ENCODE data around the gene DLG5. TPM values are rescaled to one million over a fixed set of nuclear protein-coding genes. Genes with fewer than 3 reads are reported as not detected.

The DLG5 gene
- total and polyA plus RNA-seq, 10 of the 15 experiments (the other 5 are each of a cell fraction or from before 2014, with no cell fraction given): 0.18 to 6.6 (median 2.7) TPM

- ChIA-PET RAD21 (ENCODE audit: unreplicated experiment) (no interaction called here), SMC1A (ENCODE audit: uncharacterized antibody, unreplicated experiment) (no interaction called here), POLR2A (interaction anchor here (0.8 kb wide), 1 partner anchor 9 kb away, joined by 3 read pairs; no protein-coding TSS in a partner anchor), CTCF (no interaction called here)
- no TSS peak for BruUV-seq (replicated peaks)
- FAIRE-seq (no peak), DNase-seq (ENCODE audit: low read depth, low spot score) (no peak), ATAC-seq (no peak)
- no peak overlapping the region for H3K4me3 ChIP-seq
- H4K20me1 ChIP-seq (ENCODE audit: control insufficient read depth, insufficient read depth): no peaks in the 10 kb centered on the region
- no peak overlapping the region for H2AFZ ChIP-seq (ENCODE audit: control insufficient read depth, low read depth, low read length)
- H3K4me2 ChIP-seq (ENCODE audit: control insufficient read depth, insufficient read depth): no peak overlapping the region
- H3K36me3 ChIP-seq (ENCODE audit: control insufficient read depth in 2 of 2, insufficient read depth in 2 of 2, low read length in 1 of 2): no peaks in the 10 kb centered on the region
- no peak overlapping the region for H3K27ac ChIP-seq (ENCODE audit: control insufficient read depth, insufficient read depth)
- H3K4me1 ChIP-seq (ENCODE audit: control insufficient read depth, insufficient read depth, low read length): no peaks in the 10 kb centered on the region
- in situ Hi-C loops (cut with MboI): no loop called here
- H3K9ac ChIP-seq (ENCODE audit: control insufficient read depth, insufficient read depth, low read length): no peak overlapping the region
- no peaks in the 10 kb centered on the region for H3K9me3 ChIP-seq (replicated peaks; ENCODE audit: control insufficient read depth, insufficient read depth, low read length)
- H3K27me3 ChIP-seq (replicated peaks in 1 of 2; ENCODE audit: control insufficient read depth in 2 of 2, insufficient read depth in 2 of 2, low read length in 1 of 2): no peaks in the 10 kb centered on the region
- no peaks in the 10 kb centered on the region for H3K79me2 ChIP-seq (ENCODE audit: control insufficient read depth, insufficient read depth, low read length)
- intact Hi-C loops (cut with micrococcal nuclease; ENCODE audit: unreplicated experiment): no loop called here
- TF ChIP-seq SMARCA5 (IDR thresholded peaks at IDR 0.05): no peak
- 43% methylated on average over 8 of the region's 8 CpGs for WGBS (ENCODE audit: insufficient coverage, insufficient replicate concordance, low lambda C conversion rate, missing lambda C conversion rate)
Measured at GRCh38 chr10:77892021-77892739, 34.4 kb downstream of the DLG5 start.

- ChIA-PET POLR2A (no interaction called here), RAD21 (ENCODE audit: unreplicated experiment) (no interaction called here), SMC1A (ENCODE audit: uncharacterized antibody, unreplicated experiment) (no interaction called here), CTCF (interaction anchor here (0.8 to 1.3 kb wide), 5 partner anchors 10 to 43 kb away, joined by 3 to 6 read pairs (median 3); no protein-coding TSS in a partner anchor)
- ATAC-seq: no peak
- no peaks in the 10 kb centered on the region for H3K79me2 ChIP-seq (ENCODE audit: control insufficient read depth, insufficient read depth, low read length)
- no peak overlapping the region for H3K9ac ChIP-seq (ENCODE audit: control insufficient read depth, insufficient read depth, low read length)
- no peak overlapping the region for H3K4me3 ChIP-seq
- no peak overlapping the region for H3K27ac ChIP-seq (ENCODE audit: control insufficient read depth, insufficient read depth)
- BruUV-seq (replicated peaks): no TSS peak
- no peak for DNase-seq (ENCODE audit: low read depth, low spot score)
- no peaks in the 10 kb centered on the region for H3K27me3 ChIP-seq (replicated peaks in 1 of 2; ENCODE audit: control insufficient read depth in 2 of 2, insufficient read depth in 2 of 2, low read length in 1 of 2)
- TF ChIP-seq, protein P1, sequence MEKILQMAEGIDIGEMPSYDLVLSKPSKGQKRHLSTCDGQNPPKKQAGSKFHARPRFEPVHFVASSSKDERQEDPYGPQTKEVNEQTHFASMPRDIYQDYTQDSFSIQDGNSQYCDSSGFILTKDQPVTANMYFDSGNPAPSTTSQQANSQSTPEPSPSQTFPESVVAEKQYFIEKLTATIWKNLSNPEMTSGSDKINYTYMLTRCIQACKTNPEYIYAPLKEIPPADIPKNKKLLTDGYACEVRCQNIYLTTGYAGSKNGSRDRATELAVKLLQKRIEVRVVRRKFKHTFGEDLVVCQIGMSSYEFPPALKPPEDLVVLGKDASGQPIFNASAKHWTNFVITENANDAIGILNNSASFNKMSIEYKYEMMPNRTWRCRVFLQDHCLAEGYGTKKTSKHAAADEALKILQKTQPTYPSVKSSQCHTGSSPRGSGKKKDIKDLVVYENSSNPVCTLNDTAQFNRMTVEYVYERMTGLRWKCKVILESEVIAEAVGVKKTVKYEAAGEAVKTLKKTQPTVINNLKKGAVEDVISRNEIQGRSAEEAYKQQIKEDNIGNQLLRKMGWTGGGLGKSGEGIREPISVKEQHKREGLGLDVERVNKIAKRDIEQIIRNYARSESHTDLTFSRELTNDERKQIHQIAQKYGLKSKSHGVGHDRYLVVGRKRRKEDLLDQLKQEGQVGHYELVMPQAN (conservative IDR thresholded peaks at IDR 0.05): no peak
- TF ChIP-seq YBX1 (IDR thresholded peaks at IDR 0.05) (no peak), ASH2L (IDR thresholded peaks at IDR 0.05; ENCODE audit: borderline replicate concordance, low read depth) (no peak), STAT1 (conservative IDR thresholded peaks at IDR 0.05) (no peak), TARDBP (IDR thresholded peaks at IDR 0.05; ENCODE audit: borderline replicate concordance) (no peak), CHD1 (IDR thresholded peaks at IDR 0.05; ENCODE audit: low read depth, low read length) (no peak), JUNB (IDR thresholded peaks at IDR 0.05) (no peak), GABPA (IDR thresholded peaks at IDR 0.05; ENCODE audit: low read depth) (no peak), EZH2 (IDR thresholded peaks at IDR 0.05; ENCODE audit: borderline replicate concordance, control insufficient read depth, low read depth, low read length) (no peak), SMC3 (IDR thresholded peaks at IDR 0.05; ENCODE audit: borderline replicate concordance, low read length) (no peak)
- no peaks in the 10 kb centered on the region for H3K36me3 ChIP-seq (ENCODE audit: control insufficient read depth in 2 of 2, insufficient read depth in 2 of 2, low read length in 1 of 2)
- H3K9me3 ChIP-seq (replicated peaks; ENCODE audit: control insufficient read depth, insufficient read depth, low read length): no peaks in the 10 kb centered on the region
- intact Hi-C loops (cut with micrococcal nuclease; ENCODE audit: unreplicated experiment): no loop called here
- in situ Hi-C loops (cut with MboI): no loop called here
- H3K4me2 ChIP-seq (ENCODE audit: control insufficient read depth, insufficient read depth): no peak overlapping the region
- no peak for FAIRE-seq
- H3K4me1 ChIP-seq (ENCODE audit: control insufficient read depth, insufficient read depth, low read length): no peaks in the 10 kb centered on the region
- 48% methylated on average over 7 of the region's 7 CpGs for WGBS (ENCODE audit: insufficient coverage, insufficient replicate concordance, low lambda C conversion rate, missing lambda C conversion rate)
- H2AFZ ChIP-seq (ENCODE audit: control insufficient read depth, low read depth, low read length): no peak overlapping the region
- H4K20me1 ChIP-seq (ENCODE audit: control insufficient read depth, insufficient read depth): no peaks in the 10 kb centered on the region
Measured at GRCh38 chr10:77890097-77890496, 36.5 kb downstream of the DLG5 start.
